A204.1 (cell line): ENCODE results near the gene SAMD1.

Source experiments
- FAIRE-seq: peaks from 2 replicates; lab custom pipeline; 2012; peaks lifted over from hg19 to GRCh38; lab: Jason Lieb, UNC

The SAMD1 gene

DNA sequence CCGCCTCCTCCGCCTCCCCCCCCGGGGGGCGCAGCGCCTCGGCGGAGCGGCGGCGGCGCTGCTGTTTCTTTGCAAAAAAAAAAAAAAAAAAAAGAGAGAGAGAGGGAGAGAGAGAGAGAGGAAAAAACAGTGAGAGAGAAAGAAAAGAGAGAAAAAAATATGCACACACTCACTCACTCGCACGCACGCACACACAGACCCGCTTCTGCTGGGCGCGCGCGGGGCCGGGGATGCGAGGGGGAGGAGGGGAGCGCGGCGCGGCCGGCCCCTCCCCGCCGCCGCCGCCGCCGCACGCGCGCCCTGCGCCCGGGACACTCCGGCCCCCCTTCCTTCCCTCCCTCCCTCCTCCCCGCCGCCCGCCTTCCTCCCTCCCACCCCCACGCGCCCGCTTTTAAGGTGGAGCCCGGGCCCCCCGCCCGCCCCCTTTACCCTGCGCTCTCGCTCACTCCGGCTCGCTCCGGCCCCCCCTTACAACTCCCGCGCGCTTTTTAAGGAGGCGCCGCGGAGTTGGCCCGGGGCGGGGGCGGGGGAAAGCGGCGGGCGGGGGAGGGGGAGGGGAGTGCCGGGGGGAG is at the start of gene SAMD1:
Gene SAMD1 (minus strand): TSS at position 243 of the 572 bp plus-strand sequence.
- FAIRE-seq: no peak

DNA sequence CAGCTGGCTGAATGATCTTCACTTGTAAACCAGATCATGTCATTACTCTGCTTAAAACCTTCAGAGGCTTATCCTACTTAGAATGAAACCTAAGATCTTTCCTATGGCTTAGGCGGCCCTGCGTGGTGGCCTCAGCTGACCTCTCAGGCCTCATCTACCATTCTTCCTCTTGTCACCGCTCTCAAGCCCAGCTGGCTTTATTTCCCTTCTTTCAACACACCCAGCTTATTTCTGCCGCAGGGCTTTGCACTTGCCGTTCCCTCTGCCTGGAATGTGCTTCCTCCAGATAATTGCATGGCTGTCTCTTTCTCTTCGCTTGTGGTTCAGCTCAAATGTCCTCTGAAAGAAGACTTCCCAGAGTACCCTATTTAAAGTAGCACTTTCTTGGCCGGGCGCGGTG is 49.4 kb upstream of the SAMD1 start:
- FAIRE-seq: no peak

DNA sequence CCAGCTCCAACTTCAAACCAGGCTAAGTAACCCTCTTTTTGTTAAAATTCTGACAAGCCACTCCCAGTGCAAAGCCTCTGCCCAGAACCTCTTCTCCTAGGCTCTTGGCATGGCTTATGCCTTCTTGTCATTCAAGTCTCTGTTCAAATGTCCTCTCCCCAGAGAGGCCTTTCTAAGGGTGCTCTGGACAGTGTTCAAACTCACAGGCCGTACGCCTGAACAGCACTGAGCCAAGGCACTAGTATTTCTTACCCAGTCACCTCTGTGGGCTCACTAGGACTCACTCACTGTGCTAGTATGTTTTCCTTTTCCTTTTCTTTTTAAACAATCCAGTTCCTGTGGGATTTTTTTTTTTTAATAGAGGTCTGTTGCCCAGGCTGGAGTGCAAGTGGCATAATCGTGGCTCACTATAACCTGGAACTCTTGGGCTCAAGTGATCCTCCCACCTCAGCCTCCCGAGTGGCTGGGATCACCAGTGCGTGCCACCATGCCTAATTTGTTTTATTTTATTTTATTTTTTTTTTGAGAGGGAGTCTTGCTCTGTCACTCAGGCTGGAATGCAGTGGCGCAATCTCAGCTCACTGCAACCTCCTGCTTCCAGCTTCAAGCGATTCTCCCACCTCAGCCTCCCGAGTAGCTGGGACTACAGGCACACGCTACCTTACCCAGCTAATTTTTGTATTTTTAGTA is 48.2 kb upstream of the SAMD1 start:
- FAIRE-seq: no peak

DNA sequence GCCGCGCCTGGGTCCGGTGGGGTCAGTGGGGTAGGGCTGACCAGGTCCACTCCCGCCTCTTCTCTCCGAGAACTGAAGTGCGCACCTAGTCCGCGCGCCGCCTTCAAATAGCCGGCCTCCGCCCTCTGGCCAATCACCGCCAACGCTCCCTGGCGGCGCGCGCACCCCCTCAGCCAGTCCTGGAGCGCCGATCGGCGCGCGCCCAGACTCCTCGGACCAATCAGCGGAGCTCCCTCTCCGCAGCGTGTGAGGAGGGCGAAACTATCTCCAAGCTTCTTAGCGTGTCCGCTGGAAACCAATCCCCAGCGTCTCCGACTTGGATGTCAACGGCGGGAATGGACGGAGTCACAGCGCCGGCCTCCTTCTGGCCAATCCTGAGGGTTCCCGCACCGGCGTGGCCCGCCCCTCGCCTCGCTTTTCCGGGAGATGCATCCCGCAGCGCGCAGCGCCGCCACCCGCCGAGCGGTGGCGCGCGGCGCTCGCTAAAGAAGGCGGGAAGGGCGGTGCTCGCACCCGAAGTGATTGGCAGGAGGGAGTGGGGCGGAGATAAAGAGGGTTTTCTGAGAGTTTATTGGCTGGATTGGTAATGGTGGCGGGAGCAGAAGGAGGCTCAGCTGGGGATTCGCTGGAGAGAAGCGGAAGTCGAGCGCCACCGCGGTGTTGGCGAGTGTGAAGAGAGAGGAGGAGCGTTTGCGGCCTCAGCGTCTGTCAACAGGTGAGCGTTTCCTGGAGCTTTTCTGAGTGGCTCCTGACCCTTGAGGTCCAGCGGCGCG is 46.1 kb upstream of the SAMD1 start, which contains the start of gene ASF1B:
Gene ASF1B (minus strand): TSS at position 81 of the 773 bp plus-strand sequence. CDS start 133 bp downstream, outside the sequence.
- peak; percentile 98 for FAIRE-seq

DNA sequence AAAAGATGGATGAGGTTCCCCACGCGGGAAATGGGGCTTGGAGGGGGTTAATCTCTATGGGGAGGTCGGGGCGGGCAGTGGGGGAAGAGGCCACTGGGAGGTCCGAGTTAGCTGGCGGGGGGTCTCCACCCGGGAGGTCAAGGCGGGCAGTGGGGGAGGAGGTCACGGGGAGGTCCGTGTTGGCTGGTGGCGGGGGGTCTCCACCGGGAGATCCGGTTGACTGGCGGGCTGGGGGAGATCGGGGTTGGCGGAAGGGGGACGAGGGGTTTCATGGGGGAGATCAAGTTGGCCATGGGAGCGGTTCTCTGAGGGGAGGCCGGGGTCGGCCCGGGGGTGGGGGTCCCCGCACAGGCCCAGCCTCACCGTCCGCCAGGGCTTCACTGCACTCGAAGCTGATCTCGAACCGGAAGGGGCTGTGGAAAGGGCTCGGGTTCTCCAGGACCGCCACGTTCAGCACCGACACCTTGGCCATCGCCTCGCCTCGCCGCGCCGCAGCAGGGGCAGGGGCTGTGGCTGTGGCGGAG is 45.5 kb upstream of the SAMD1 start:
- FAIRE-seq: no peak

DNA sequence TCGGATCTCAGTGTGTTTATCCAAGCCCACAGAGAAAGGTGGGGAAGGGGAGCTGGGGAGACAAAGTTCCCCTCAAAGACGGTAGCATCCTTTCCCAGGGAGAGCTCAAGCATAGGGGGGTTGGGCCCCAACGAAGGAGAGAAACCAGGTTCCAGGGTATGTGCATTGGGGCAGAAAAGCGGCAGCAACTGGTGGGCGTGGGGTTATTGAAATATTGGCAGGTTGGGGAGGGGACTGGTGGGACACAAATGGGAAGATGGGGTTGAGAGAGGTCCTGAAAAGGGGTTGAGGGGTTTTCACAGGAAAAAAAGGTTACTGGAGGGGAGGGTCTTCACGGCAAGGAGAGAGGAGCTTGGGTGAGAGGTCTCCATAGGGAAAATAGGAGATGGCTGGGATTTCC is 44.8 kb upstream of the SAMD1 start:
- no peak for FAIRE-seq

DNA sequence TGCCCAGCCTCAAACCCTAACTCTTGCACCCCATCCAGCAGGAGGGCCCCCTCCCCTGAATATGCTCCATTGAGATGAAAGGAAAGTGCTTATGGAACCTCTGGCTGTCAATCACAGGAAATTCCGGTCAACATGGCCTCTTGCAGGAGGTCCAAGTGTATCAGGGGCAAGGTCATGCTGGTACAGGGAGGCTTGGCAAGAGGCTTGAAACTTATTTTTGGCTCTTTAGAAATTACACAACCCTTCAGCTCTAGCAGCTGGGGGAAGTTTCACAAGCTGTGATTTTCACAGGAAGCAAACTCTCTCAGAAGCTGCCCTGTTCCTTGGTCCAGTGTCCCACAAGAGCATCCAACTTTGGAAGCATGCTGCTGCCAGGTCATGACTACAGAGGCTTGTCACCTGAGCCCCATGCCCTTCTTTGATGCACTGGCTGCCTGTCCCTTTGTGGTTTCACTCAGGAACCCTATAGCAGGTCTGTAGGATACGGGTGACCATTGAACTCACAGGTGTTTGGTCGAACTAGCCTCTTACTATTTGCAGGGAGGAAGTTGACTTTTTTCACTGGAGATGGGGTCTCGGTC is 37.5 kb upstream of the SAMD1 start:
- FAIRE-seq: no peak

DNA sequence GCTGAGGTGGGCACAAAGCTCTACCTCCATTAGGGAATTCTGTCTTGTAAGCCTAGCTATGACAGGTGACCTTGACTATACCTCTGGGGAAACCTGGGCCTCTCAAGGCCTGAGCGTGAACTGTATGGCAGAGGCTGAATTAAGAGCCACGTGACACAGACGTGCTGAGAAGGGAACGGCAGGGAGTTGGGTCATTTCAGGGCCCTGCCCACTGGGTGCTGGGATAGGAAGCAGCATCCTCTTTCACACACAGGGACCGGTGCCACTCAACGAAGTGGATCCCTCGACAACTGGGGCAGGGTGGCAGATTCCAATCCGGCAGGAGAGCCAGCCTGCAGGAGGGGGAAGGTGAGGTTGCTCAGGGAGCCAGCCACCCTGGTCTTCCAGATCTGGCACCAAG is 36.6 kb upstream of the SAMD1 start:
- no peak for FAIRE-seq

DNA sequence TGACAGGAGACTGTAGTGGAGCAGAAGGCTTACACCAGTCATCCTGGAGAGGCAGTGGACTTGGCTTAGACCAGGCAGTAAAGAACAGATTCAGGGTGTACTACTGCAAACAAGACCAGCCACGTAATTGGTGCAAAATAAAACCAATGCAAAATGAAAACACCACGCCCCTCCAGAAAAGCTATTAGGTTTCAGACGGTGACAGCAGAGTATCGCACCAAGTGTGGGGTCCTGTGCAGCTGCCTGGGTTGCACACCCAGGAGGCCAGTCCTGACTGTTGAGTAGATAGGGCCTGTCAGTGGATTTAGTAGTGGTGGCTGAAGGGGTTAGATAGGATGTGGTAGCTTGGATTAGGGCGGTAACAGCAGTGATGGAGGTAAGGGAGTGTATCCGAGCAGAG is 32.4 kb upstream of the SAMD1 start:
- no peak for FAIRE-seq

DNA sequence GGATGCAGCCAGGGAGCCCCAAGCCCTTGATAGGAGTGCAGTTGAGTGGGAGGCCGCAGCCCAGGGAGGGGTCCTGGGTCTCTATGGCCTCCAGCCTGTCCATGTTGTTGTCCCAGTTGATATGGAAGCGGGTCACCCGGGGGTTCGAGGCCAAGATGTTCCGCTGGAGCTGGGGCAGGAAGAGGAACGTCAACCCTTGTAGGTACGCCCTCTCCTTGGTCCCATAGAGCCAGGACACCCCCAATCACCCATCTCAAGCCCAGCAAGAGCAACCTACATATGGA is 29.9 kb upstream of the SAMD1 start:
- no peak for FAIRE-seq

DNA sequence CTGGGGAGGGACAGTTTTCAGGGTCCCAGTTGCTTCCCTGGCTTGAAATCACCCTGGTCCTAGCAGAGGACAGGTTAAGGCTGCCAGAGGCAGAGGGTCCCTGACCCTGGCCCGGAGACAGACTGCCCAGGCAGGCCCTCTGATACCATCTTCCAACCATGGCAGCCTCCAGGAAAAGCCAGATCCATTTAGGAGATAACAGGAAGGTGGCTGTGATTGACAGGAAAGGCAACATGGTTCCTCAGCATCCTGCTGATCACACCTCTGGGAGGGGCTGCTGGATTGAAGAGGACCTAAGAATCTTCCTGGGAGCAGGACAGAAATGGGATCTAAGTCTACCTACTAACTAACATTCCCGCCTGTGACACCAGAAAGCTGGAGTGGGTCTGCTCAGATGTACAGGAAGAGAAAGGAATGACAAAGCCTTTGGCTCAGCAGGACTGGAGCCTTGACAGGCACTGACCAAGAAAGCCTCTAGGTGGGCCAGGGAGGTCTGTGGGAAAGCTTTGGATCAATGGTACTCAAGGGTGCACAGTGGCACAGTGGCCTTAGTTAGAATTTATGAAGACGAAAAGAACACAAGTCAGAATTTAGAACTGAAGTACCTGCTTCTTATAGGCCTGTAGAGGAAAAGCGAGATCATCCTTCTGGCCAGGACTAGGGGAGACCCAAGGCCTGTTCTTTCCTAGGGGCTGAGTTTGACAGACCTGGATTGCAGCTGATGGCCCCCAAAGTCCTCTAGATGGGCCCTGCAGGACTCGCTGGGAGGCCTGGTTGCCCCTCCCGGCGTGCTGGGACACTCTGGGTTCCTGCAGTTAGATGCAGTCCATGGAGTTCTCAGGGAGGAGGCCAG is 29.3 kb upstream of the SAMD1 start:
- no peak for FAIRE-seq

DNA sequence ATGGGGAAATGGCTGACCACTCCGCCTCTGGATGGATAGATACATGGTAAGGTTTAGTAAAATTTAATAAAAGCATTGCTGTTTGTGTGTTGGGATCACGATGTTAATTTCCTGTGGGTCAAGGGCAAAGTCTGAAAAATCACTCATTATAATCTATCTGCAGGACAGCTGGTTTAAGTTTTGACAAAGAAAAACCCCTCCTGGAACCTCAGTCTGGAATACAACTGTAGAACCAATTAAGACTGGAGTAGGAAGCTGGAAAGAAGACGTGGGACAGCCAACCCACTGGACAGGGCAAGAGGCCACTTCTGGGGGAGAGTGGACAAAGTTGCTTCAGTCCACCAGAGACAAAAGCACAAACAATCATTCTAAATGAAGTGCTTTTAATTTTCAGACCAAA is 28.6 kb upstream of the SAMD1 start:
- no peak for FAIRE-seq

DNA sequence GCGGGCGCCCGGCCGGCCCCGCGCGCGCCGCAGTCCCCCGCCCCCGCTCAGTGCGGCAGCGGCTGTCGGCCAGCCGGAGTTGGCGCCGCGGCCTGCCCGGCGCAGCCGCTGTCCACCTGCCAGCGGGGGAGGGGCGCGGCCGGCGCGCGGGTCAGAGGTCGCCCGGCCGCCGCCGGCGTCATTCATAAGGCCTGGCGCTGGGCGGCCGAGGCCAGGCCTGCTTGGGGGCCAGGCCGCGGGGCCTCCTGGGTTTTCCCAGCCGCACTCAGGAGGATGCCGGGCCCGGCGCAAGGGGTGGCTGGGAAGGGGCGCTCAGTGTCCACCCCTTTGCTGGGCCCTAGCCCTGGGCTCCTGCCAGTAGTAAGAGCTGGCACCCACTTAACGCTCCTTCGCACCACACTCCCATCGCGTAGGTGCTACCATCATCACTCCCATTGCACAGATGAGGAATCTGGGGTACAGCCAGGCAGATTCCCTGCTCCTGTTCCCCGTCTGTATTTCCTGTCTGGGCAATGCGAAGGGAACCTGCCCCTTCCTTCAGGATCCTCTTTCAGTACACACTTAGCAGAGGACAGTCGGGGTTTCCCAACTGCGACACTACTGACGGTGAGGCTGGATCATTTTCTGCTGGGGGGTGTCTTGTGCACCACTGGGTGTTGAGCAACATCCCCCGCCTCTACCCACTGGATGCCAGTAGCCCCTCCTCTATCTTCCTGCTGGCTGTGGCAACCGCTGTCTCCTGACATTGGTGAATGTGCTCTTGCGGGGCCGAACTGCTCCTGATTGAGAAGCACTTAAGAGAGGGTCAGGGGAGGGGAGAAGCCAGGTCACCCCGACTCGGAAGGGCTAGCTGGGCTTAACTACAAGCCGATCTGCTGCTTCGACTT is 27.9 kb upstream of the SAMD1 start:
- FAIRE-seq: no peak

DNA sequence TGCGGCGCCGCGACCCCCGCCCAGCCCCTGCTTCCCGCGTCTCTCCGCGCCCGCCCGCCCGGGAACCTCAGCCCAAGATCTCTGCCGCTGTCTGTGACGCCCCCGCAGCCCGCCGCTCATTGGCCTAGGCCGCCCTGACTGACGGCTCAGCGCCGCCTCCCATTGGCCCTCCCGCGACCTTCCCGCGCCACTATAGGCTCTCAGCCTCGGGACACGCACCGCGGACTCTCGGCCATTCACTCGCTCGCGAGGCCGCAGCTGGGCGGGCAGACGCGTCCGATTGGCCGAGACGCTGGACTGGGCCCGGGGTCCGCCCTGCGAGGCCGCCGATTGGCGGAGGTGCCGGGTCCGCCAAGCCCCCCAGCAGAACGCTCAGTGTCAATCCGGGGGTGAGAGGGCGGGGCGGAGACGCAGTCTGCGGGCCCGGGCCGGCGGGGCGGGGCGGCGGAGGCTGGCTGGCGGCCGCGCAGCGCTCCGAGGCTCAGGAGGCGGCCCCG is 27.2 kb upstream of the SAMD1 start, which contains the start of gene PRKACA:
Gene PRKACA (minus strand): TSS at position 95 of the 497 bp plus-strand sequence. CDS start 215 bp downstream, outside the sequence.
- FAIRE-seq: peak; percentile 53

DNA sequence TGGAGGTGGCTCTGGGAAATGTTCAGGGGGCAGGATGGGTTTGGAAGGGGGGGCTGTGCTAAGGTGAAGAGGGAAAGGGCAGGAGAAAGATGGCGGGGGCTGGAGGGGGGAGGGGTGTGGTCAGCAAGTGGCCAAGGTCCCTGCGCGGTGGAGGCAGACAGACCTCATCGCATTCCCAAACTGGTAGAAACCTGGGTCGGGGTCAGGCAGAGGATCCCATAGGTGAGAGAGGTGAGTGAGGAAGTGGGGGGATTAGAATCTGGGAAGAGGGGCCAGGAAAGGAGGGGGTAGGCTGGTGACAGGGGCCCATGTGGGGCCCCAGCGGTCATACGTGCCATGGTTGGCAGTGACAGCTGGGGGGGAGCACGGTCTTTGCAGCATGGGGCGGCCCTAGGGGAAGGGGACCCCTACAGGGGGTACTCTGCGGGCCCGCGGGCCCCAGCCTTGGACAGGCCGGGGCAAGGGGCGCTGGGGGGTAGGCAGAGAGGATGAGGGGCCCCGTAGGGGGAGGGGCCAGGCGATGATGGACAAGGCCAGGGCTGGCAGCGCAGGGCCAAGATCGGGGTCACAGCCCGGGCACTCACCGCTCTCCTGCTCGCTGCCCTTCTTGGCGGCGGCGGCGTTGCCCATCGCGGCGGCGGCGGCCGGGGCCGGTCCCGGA is 26.5 kb upstream of the SAMD1 start:
- FAIRE-seq: no peak

DNA sequence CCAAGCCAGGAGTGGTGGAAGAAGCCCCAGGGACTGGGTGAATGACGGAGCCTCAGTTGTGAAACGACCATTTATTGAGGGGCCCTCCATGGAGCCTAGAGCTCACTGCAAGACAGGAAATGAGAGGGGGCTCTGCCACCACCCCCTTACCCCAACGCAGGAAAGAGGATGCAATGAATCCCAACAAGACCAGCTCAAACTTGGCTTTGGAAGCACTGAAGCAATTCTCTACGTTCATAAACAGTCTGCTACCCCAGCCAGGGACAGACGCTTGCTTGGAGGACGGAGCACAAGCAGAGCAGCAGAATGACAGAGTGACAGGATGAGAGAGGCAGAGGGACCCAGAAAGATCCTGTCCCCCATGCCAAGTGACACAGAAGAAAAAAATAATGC is 26.0 kb upstream of the SAMD1 start:
- FAIRE-seq: no peak

DNA sequence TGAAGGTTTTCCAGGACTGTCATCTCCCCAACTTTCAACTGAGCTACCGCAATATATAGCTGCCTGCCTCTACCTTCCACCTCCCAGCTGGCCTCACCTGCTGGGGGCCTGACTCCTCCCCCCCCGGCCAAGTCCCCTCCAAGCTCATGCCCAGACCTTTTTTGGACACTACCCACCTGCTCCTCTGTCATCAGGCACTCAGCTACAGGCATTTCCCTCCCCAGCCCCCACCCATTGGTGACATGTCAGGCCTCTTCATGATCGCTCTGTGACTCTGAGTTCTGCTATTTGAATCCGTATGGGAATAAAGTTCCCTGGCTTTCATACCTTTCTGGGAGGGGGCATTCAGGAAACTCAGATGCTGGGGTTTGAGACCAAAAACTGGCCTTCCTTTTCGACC is 25.2 kb upstream of the SAMD1 start:
- no peak for FAIRE-seq

DNA sequence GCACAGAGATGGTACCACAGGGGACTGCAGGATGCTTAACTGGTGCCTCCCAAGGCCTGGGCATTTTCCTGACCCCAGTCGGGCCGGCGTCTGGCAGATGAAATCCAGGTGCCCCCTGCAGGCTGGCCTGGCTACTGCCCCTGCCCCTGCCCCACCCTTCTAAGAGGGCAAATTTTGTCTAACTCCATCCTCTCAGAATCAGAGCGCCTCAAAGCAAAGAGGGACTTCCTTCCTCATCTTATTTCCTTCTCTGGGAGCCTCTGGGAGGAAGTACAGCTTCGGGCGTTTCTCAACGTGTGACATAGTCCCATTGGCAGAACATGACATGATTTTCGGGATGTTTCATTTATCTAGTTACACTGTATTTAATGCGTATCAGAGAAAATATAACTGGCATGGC is 24.3 kb upstream of the SAMD1 start:
- no peak for FAIRE-seq

DNA sequence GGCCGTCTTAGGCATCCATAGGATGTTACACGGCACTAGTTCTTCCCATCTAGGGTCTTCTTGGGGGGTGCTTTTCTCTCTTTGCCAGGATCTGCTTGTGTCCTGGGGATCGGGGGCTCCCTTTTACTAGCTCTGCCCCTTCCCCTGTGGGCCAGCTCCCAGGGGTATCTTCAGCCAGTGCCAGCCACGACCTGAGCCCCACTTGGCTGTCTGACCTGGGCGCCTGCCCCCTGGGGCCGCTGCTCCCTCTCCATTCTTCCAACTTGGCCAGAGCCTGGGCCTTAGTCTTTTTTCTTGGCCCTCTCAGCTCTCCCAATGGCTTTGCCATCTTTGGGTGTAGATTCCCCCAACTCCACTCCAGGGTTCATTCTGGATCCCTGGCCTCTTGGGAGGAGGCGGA is 23.9 kb upstream of the SAMD1 start:
- no peak for FAIRE-seq

DNA sequence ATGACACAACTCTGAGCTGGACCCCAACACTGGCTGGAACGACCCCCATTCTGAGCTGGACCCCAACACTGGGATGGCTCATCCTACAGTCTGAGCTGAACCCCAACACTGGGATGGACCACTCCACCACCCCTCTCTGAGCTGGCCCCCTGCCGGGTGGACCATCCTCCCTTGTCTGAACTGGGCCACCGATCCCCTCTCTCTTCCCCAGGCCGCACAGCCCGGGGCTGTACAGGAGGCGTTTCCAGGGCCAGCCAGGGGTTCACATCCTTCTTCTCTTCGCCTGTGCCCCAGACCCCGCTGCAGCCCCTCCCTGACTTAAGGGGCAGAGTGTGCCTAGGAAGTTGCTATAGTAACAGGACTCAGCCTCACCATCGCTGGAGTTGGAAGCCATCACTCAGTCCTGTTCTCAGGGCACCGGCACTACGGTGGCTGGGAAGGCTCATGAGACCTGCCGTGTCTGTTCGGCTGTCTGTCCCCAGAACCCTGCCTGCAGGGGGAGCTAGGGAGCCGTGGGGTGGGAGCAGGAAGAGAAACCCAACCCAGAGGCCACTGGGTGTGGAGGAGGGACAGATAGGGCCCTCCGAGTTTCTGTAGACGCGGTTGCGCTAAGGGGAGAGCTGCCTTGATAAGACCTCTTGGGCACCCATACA is 23.3 kb upstream of the SAMD1 start:
- FAIRE-seq: no peak
